CD4-positive, alpha-beta T cell treated with Interferon gamma for 1 hour (primary cell): Measurements from ENCODE around the gene KARS1.

Experiments
- DNase-seq: peaks from one replicate; pipeline ENCODE4 v3.0.0-alpha.2; 2020

Gene KARS1

GRCh38 chr16:75578725-75579124 is 68.7 kb downstream of the KARS1 start:
- DNase-seq: no peak

GRCh38 chr16:75578212-75578611 is 69.3 kb downstream of the KARS1 start:
- no peak for DNase-seq
